Measurements from ENCODE around the gene P2RY10. TPM values are rescaled to one million over a fixed set of nuclear protein-coding genes. Genes with fewer than 3 reads are reported as not detected.

Gene P2RY10
- not detected in 2 replicates for total RNA-seq (2021; fragmentation: NEBNext Ultra II Directional; extraction: Animal tissue kit (Norgen Biotek cat#: 25700))
- polyA plus RNA-seq (2011; rRNA removed), result not detected in 2 replicates
- not detected for polyA plus RNA-seq (2011; cell fraction: cytosol; rRNA removed)
- polyA plus RNA-seq (2011; cell fraction: nucleus; rRNA removed), result not detected
- not detected in 4 replicates for polyA plus RNA-seq (2012, experiment 1 of 2)
- not detected for polyA plus RNA-seq (2012, experiment 2 of 2)
- polyA plus RNA-seq (2013, experiment 1 of 2), result not detected
- not detected for polyA plus RNA-seq (2013, experiment 2 of 2)
- polyA minus RNA-seq (2011; rRNA and poly(A)+ RNA removed), result not detected in 2 replicates
- not detected for polyA minus RNA-seq (2011; cell fraction: cytosol; rRNA and poly(A)+ RNA removed)
- not detected for polyA minus RNA-seq (2011; cell fraction: nucleus; rRNA and poly(A)+ RNA removed)
- long read RNA-seq, experiment 1, result 0 reads
- long read RNA-seq, experiment 2, result 0 reads

GRCh38 chrX:78945186-78945912 lies at the start of gene P2RY10:
Gene P2RY10, plus strand, starts transcription at chrX:78945391. Its CDS starts 15,130 bp downstream, at chrX:78960521.
- no peak within 1 kb of the TSS for H2BK12ac ChIP-seq (ENCODE audit: low read depth, low read length)
- H3K4me1 ChIP-seq (replicated peaks in 1 of 4; ENCODE audit: control insufficient read depth in 3 of 4, insufficient read depth in 4 of 4, low read length in 3 of 4), result no peaks in the 10 kb centered on the region
- no peak within 1 kb of the TSS for H2AFZ ChIP-seq (ENCODE audit: low read length)
- ChIA-PET POLR2A (ENCODE audit: partially characterized antibody) (no interaction called here), CTCF (ENCODE audit: partially characterized antibody) (no interaction called here)
- no peak within 1 kb of the TSS for H4K8ac ChIP-seq (ENCODE audit: extremely low read depth, insufficient read depth, low read length)
- H3K9me3 ChIP-seq (ENCODE audit: insufficient read depth in 2 of 2, low read depth in 1 of 2, low read length in 1 of 2), result no peaks in the 10 kb centered on the region
- H3K9ac ChIP-seq (replicated peaks in 1 of 4; ENCODE audit: extremely low read depth in 1 of 4, low read depth in 3 of 4, low read length in 3 of 4), result no peak within 1 kb of the TSS
- FAIRE-seq (no peak), DNase-seq (ENCODE audit: low read depth in 1 of 2, low spot score in 2 of 2) (no peak)
- WGBS, 2 experiments (ENCODE audit: extremely low coverage in 1 of 2, insufficient coverage in 1 of 2, insufficient read length in 1 of 2, insufficient replicate concordance in 2 of 2, low coverage in 1 of 2, low lambda C conversion rate in 2 of 2, missing lambda C conversion rate in 1 of 2), result 93% methylated on average over 5 of the region's 5 CpGs; no CpG with 5 or more reads in 1 of the 2 experiments
- H3K23ac ChIP-seq (ENCODE audit: insufficient read length), result no peak within 1 kb of the TSS
- H3K56ac ChIP-seq (replicated peaks; ENCODE audit: insufficient read length, low read depth, low read length), result no peak within 1 kb of the TSS
- H3K4me2 ChIP-seq (ENCODE audit: insufficient read depth in 1 of 2, low read depth in 2 of 2, low read length in 2 of 2), result no peak within 1 kb of the TSS
- H3K36me3 ChIP-seq (ENCODE audit: control insufficient read depth in 2 of 4, insufficient read depth in 4 of 4, low read length in 3 of 4), result no peaks in the 10 kb centered on the region
- no peak within 1 kb of the TSS for H3K4me3 ChIP-seq (ENCODE audit: extremely low read depth in 1 of 4, insufficient read depth in 2 of 4, low read depth in 3 of 4, low read length in 4 of 4)
- no peak within 1 kb of the TSS for H2BK15ac ChIP-seq (ENCODE audit: low read length)
- H3K79me1 ChIP-seq (ENCODE audit: low read depth, low read length), result no peaks in the 10 kb centered on the region
- no peaks in the 10 kb centered on the region for H4K20me1 ChIP-seq (replicated peaks in 1 of 2; ENCODE audit: control insufficient read depth in 1 of 2, insufficient read depth in 2 of 2, low read length in 2 of 2)
- H3K14ac ChIP-seq (ENCODE audit: insufficient read length), result no peak within 1 kb of the TSS
- TF ChIP-seq JUN (IDR thresholded peaks at IDR 0.05; ENCODE audit: low read depth, low read length), result no peak
- no peak for TF ChIP-seq POLR2A (IDR thresholded peaks at IDR 0.05; ENCODE audit: control extremely low read depth in 1 of 2, low read depth in 2 of 2, low read length in 2 of 2)
- TF ChIP-seq MAFK (IDR thresholded peaks at IDR 0.05; ENCODE audit: low read depth, low read length), result no peak
- TF ChIP-seq TAF7 (optimal IDR thresholded peaks at IDR 0.05; ENCODE audit: borderline replicate concordance, low read depth, low read length), result no peak
- no peak for TF ChIP-seq E2F6 (IDR thresholded peaks at IDR 0.05)
- no peak for TF ChIP-seq SAP30 (IDR thresholded peaks at IDR 0.05; ENCODE audit: insufficient read depth, insufficient replicate concordance, low read length)
- TF ChIP-seq MAX (IDR thresholded peaks at IDR 0.05), result no peak
- no peaks in the 10 kb centered on the region for H3K23me2 ChIP-seq (ENCODE audit: low read depth, low read length)
- no peak within 1 kb of the TSS for H2BK20ac ChIP-seq (ENCODE audit: low read length)
- no peak within 1 kb of the TSS for H3K4ac ChIP-seq (replicated peaks; ENCODE audit: insufficient read length, low read depth, low read length)
- H4K5ac ChIP-seq (ENCODE audit: insufficient read length, low read depth, low read length), result no peak within 1 kb of the TSS
- no peaks in the 10 kb centered on the region for H3K27me3 ChIP-seq (replicated peaks in 1 of 4; ENCODE audit: control insufficient read depth in 3 of 4, extremely low read depth in 1 of 4, insufficient read depth in 3 of 4, low read length in 3 of 4)
- no peak within 1 kb of the TSS for H3K18ac ChIP-seq (ENCODE audit: extremely low read depth, low read length)
- H2BK120ac ChIP-seq (replicated peaks; ENCODE audit: low read depth, low read length), result no peak within 1 kb of the TSS
- H3K27ac ChIP-seq (ENCODE audit: low read depth, low read length), result no peak within 1 kb of the TSS
- no peak within 1 kb of the TSS for H2BK5ac ChIP-seq (ENCODE audit: low read depth, low read length)
- no peak within 1 kb of the TSS for H2AK5ac ChIP-seq (ENCODE audit: low read depth, low read length)
- H4K91ac ChIP-seq (replicated peaks; ENCODE audit: insufficient read length, low read length), result no peak within 1 kb of the TSS
- H3K79me2 ChIP-seq (ENCODE audit: control insufficient read depth in 1 of 2, insufficient read depth in 2 of 2, low read length in 2 of 2), result no peaks in the 10 kb centered on the region

Measured in H1 (cell line).